Fibroblast of pulmonary artery (primary cell): ENCODE results near the gene BEND7.

Experiments used
- DNase-seq: peaks from one replicate; pipeline ENCODE4 v3.0.0-alpha.2; 2010; ENCODE audit warnings: low read depth
- H3K4me3 ChIP-seq: replicated peaks from 2 replicates; pipeline ENCODE4 v1.5.1; 2011; ENCODE audit warnings: low read depth, mild to moderate bottlenecking, control low read depth, low read length, moderate library complexity
- TF ChIP-seq, protein P1 (sequence below): IDR thresholded peaks from 2 replicates; pipeline ENCODE4 v1.5.1; 2011; ENCODE audit warnings: mild to moderate bottlenecking, control low read depth, low read length, inconsistent platforms; ENCODE audit errors: missing control alignments

BEND7 gene

GRCh38 chr10:13401142-13401541 is 127.7 kb downstream of the BEND7 start:
- no peak for DNase-seq
- TF ChIP-seq, protein P1, sequence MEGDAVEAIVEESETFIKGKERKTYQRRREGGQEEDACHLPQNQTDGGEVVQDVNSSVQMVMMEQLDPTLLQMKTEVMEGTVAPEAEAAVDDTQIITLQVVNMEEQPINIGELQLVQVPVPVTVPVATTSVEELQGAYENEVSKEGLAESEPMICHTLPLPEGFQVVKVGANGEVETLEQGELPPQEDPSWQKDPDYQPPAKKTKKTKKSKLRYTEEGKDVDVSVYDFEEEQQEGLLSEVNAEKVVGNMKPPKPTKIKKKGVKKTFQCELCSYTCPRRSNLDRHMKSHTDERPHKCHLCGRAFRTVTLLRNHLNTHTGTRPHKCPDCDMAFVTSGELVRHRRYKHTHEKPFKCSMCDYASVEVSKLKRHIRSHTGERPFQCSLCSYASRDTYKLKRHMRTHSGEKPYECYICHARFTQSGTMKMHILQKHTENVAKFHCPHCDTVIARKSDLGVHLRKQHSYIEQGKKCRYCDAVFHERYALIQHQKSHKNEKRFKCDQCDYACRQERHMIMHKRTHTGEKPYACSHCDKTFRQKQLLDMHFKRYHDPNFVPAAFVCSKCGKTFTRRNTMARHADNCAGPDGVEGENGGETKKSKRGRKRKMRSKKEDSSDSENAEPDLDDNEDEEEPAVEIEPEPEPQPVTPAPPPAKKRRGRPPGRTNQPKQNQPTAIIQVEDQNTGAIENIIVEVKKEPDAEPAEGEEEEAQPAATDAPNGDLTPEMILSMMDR: no peak
- H3K4me3 ChIP-seq: no peak overlapping the region

DNA sequence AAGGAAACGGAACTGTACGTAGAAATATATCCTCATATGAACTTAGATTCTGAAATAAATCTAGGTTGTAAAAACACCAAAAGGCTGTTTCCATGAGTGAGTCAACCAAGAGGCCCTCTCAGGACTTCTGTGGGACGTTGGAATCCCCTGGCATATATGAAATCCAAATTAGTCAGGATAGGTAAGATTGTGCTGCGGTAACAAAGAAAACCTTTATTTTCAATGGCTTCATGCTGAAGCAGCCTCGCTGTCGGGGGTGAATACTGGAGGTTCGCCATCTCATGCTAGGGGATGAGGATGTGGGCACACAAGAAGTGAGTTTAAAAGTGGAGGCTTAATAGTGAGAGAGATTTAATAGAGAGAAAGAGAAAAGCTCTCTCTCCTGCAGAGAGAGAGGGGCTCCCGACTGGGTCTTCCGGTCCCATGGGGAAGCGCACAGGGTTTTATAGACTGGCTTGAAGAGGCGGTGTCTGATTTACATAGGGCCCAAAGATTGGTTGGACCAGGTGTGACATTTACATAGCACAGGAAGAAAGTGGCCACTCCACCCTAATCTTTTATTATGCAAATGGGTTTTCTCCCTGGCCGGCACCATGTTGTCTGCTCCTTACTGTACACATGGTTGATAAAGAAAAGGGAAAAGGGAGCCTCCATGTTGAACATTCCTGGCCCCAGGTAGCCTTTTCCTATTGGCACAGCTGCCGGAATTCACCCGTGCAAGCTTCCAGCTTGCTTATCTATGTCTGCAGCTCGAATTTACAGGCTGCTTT is 128.4 kb downstream of the BEND7 start:
- no peak for DNase-seq
- TF ChIP-seq, protein P1: no peak
- H3K4me3 ChIP-seq: no peak overlapping the region

DNA sequence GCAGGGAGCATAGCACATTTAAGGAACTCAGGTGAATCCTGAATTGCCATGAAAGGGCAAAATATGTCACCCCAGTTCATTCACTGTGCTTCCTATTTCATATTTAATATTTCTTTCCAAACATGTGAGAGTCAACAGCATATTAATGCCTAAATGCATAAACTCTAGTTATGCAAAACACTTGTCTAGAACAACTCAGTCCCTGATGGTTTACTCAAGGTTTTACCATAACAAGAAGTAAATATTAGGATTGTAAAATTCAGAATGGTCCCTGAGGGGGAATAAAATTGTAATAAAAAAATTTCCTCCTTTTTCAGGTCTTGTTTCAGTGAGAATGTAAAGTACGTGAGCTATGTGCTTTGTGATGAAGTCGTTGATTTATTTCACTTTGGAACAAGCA is 129.1 kb downstream of the BEND7 start:
- no peak for DNase-seq
- TF ChIP-seq, protein P1: no peak
- no peak overlapping the region for H3K4me3 ChIP-seq

GRCh38 chr10:13399236-13399635 is 129.6 kb downstream of the BEND7 start:
- H3K4me3 ChIP-seq: no peak overlapping the region
- no peak for DNase-seq
- TF ChIP-seq, protein P1: no peak

- TF ChIP-seq, protein P1: no peak
- DNase-seq: no peak
- no peak overlapping the region for H3K4me3 ChIP-seq
Observed at GRCh38 chr10:13397052-13397451, 131.8 kb downstream of the BEND7 start.

DNA sequence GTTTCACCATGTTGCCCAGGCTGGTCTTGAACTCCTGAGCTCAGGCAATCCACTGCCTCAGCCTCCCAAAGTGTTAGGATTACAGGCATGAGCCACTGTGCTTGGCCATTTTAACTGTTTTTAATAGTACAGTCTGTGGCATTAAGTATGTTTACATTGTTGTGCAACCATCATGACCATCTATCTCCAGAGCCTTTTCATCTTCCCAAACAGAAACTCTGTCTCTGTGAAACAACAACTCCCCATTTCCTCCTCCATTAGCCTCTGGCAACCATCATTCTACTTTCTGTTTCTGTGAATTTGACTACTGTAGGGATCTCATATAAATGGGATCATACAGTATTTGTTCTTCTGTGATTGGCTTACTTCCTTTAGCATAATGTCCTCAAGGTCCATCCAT is 132.4 kb downstream of the BEND7 start:
- DNase-seq: no peak
- TF ChIP-seq, protein P1: no peak
- no peak overlapping the region for H3K4me3 ChIP-seq

- TF ChIP-seq, protein P1: no peak
- H3K4me3 ChIP-seq: no peak overlapping the region
- no peak for DNase-seq
Observed at GRCh38 chr10:13395540-13395939, 133.3 kb downstream of the BEND7 start.
